ENCODE measurements around the gene RCN1.

DNA sequence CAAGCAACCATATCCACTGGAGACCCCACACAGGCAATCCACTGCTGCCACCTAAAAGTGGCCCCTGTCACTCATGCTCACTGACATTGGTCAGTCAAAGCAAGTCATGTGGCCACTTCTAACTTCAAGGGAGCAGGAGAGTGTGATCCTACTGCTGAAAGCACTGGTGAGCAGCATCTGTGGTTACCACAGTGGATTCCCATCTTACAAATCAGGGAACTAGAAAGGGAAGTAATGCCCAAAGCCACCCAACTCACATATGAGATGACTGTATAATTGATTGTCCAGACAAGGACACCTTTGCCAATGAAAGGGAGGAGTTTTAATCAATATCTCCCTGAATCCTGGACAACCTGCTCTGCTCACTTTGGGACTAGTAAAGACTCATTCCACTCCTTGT is 17.7 kb downstream of the RCN1 start:
- TF ChIP-seq, protein P1, sequence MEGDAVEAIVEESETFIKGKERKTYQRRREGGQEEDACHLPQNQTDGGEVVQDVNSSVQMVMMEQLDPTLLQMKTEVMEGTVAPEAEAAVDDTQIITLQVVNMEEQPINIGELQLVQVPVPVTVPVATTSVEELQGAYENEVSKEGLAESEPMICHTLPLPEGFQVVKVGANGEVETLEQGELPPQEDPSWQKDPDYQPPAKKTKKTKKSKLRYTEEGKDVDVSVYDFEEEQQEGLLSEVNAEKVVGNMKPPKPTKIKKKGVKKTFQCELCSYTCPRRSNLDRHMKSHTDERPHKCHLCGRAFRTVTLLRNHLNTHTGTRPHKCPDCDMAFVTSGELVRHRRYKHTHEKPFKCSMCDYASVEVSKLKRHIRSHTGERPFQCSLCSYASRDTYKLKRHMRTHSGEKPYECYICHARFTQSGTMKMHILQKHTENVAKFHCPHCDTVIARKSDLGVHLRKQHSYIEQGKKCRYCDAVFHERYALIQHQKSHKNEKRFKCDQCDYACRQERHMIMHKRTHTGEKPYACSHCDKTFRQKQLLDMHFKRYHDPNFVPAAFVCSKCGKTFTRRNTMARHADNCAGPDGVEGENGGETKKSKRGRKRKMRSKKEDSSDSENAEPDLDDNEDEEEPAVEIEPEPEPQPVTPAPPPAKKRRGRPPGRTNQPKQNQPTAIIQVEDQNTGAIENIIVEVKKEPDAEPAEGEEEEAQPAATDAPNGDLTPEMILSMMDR (conservative IDR thresholded peaks at IDR 0.05; ENCODE audit: low read depth, low read length), result no peak
- no peak for TF ChIP-seq EZH2 (IDR thresholded peaks at IDR 0.05; ENCODE audit: borderline replicate concordance, low read depth, low read length, poor library complexity, severe bottlenecking)
